ENCODE results near the gene XPO4.
"Not testable (repeated sequence)": the region's sequence is repeated elsewhere in the genome, so short reads cannot be mapped to it uniquely, and the experiment has no call there.

The XPO4 gene

GRCh38 chr13:20902438-20903163 lies at the start of gene XPO4:
XPO4 (minus strand) TSS chr13:20902746; CDS start chr13:20902738, 8 bp downstream.
- DNase-seq, result no peak

DNA sequence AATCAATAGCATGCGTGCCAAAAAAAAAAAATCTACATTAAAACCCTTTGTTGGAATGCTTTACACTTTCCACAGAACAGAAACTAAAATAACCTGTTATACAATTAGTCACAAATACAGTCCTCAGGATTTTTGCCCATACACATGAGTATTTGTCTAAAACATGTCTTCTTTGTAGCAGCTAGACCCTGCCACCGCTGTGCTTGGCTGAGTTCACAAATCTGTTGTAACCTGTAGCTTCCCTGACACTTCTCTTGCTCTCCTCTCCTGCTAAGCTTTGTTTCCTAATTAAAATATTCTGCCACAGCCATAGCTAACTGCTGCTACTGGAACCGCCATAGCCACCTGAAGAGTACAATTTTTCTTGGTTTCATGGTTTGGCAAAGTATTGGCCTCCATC lies 45.5 kb upstream of the XPO4 start:
- not testable (repeated sequence) for DNase-seq

DNA sequence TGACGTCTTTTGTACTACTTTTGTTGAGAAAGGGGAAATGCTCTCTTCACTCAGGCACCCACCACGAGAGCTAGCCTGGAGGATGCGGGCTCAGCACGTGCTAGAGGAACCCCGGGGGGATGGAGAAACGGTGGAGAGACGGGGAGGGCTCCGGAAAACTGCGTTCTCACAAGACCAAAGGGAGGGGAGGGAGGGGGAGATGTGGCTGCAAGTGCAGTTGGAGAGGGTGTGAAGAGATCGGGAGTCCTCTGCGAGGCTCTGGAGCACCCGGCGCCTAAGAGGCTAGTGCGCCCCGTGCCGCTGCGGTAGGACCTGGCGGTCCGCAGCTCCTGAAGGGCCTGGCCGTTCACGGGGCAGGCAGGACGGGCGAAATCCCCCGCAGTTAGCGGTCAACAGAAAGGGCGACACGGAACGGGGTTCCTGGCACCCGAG lies 43.4 kb upstream of the XPO4 start:
- DNase-seq, result no peak

DNA sequence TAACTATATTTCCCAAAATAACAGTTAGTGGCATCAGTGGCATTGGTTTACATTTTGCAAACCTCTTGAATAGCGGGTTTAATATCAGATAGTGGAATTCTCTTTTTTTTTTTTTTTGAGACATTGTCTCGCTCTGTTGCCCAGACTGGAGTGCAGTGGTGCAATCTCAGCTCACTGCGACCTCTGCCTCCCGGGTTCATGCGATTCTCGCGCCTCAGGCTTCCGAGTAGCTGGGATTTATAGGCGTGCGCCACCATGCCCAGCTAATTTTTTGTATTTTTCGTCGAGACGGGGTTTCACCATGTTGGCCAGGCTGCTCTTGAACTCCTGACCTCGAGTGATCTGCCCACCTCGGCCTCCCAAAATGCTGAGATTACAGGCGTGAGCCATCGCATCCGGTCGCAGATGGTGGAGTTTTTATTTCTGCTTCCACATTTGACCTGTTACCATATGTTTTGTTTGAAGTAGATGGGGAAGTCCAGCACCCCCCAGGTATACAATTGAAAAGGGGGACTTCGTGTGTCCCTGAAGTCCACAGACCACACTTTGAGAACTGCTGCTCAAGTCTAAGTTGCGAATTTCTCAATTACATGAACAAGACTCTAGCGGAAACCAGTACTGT lies 40.5 kb upstream of the XPO4 start:
- no peak for DNase-seq

DNA sequence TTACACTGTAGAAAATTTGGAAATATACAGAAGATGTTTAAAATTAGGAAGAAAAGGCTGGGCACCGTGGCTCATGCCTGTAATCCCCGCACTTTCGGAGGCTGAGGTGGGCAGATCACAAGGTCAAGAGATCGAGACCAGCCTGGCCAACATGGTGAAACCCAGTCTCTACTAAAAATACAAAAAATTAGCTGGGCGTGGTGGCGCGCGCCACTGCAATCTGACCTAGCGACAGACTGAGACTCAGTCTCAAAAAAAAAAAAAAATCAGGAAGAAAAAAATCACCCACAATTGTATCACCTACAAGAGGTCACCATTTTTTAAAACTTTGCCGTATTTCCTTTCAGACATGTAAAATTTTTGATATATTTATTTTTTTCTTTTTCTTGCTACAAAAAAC lies 38.0 kb upstream of the XPO4 start:
- DNase-seq, result not testable (repeated sequence)

DNA sequence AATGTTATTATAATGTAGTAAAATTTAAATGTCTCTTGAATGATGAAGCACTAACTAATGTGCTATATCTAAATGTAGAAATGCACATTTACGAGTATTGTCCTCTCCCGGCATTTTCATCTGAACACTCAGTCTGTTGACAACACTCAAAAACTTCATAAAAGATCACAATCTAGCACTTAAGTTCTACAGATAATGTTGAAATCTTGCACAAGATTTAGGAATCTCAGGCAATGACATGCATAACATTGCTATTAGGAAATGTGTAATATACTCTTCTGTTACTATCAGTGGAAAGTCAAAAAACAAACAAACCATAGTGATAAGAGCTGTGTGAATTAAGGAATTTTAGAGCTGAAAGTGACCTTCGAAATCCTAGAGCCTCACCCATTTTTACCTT lies 37.5 kb upstream of the XPO4 start:
- no peak for DNase-seq

GRCh38 chr13:20939662-20940061 lies 37.1 kb upstream of the XPO4 start:
- DNase-seq, result no peak

DNA sequence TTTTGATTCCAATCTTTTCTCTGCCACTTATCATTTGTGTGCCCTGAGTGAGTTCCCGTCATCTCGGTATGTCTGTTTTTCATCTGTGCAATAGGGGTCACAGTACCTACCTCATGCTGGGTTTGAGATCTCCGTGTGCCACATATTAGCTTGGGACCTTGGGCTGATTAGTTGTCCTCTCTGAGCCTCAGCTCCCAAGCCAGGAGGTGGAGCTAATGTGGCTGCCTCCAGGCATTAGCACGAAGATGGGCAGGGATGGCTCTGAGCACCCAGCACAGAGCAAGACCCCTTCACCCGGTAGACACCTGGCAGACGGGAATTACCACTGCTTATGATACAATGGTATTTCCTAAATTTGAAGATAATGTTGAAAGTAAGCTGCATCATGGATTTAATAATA lies 35.8 kb upstream of the XPO4 start:
- DNase-seq, result no peak

DNA sequence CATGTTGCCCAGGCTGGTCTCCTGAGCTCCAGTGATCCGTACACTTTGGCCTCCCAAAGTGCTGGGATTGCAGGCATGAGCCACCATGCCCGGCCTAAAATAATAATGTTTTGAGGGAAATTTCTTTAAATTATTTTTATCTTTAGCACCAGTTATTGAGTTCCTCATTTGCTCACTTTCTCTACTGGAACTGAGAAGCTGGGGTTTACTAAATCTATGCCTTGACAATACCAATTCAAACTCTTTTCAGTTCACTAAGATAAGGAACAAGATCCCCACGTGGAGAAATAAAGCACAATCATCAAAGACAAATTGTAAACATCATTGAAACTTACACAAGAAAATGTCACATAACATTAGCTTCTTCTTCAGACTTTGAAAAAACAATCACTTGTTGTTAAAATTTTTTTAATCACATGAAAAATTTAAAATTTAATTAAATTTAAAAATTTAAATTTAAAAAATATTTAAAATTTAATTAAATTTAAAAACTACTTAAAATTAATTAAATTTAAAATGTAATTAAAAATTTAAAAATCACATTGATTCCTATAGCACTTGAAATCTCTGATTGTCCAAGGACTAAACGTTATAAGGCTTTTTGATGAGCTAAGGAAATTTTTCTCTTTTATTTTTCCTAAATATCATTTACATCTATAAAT lies 25.2 kb upstream of the XPO4 start:
- DNase-seq, result no peak

DNA sequence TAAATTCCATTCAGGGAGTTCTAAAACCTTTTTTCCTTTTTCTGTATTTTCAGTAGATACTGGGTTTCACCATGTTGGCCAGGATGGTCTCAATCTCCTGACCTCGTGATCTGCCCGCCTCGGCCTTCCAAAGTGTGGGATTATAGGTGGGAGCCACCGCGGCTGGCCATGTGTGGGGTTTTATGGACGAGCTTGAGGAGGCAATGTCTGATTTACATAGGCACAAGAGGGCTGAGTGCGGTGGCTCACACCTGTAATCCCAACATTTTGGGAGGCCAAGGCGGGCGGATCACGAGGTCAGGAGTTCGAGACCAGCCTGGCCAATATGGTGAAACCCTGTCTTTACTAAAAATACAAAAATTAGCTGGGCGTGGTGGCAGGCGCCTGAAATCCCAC lies 22.8 kb upstream of the XPO4 start:
- DNase-seq, result not testable (repeated sequence)

- DNase-seq, result no peak
Measured at GRCh38 chr13:20924758-20925394, 22.3 kb upstream of the XPO4 start.

- no peak for DNase-seq
Measured at GRCh38 chr13:20923272-20923671, 20.7 kb upstream of the XPO4 start.

DNA sequence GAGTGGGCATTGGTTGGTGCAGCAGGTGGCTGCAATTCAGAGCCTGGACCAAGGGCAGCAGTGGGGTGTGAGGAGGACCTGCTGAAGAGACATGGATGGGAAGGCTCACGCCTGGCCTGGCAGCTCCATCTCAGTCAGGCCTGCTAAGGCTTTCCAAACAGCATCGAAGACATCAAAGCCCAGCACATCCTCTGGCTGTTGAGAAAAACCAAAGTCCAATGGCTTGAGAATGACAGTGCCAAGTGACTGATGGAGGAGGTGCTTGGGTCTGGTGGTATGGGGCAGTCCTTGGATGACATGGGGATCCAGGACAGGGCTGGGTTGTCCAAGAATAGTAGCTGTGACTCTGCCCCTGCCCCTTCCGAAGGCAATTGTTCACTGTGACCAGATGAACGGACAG lies 19.0 kb upstream of the XPO4 start:
- no peak for DNase-seq

DNA sequence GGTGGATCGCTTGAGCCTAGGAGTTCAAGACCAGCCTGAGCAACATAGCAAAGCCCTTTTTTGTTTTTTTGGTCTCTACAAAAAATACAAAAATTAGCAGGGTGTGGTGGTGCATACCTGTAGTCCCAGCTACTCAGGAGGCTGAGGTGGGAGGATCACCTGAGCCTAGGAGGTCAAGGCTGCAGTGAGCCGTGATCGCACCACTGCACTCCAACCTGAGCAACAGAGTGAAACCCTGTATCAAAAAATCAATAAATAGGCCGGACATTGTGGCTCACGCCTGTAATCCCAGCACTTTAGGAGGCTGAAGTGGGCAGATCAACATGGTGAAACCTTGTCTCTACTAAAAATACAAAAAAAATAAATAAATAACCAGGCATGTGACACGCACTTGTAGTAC lies 13.1 kb upstream of the XPO4 start:
- DNase-seq, result not testable (repeated sequence)

- DNase-seq, result no peak
Measured at GRCh38 chr13:20911037-20911436, 8.5 kb upstream of the XPO4 start.

DNA sequence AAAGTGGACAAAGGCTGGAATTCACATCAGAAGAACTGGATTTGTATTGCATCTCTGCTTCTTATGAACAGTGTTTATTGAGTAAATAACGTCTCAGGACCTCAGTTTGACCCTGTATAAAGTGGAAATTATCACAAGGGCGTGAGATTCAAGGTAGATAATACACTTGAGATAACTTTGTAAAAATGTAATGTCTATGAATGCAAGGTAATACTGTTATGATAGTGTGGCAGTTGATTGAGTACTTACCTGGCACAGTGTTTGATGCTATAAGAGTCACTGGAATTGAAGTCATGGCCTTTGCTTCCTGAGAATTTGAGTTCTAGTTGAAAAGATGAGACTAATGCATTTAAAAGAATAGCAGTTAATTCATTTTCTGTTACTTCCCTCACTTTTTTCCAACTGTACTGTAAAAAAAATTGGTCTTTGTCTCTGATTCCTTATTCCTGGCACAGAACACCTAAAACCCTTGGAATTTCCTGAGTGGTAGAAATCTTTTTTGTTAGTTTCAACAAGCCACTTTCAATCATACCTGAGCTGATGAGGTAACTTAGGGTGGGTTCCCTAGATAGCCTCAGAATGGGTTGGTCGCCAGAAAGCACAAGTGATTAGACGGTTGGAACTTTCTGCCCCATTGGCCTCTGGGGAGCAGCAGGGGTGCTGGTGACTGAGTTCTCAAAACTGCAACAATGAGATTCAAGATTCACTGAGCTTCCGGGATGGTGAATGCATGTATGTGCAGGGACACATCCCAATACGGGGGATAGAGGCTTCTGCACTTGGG lies 6.4 kb upstream of the XPO4 start:
- no peak for DNase-seq

- DNase-seq, result no peak
Measured at GRCh38 chr13:20904908-20905307, 2.4 kb upstream of the XPO4 start.

DNA sequence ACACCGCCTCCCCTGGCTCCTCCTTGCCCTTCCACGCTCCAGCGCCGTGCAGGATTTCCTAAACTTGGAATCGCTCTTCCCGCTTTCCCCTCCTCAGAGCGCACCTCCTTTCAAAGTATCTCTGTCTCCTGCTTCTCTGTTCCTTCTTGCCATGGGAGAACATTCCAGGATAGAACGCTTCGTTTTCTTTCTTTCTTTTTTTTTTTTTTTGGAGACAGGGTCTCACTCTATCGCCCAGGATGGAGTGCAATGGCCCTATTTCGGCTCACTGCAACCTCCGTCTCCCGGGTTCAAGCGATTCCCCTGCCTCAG lies 574 bp upstream of the XPO4 start:
- DNase-seq, result no peak

- peak; percentile 5 for DNase-seq
Measured at GRCh38 chr13:20901668-20902437, 693 bp downstream of the XPO4 start.

- DNase-seq, result no peak
Measured at GRCh38 chr13:20894245-20894644, 8.3 kb downstream of the XPO4 start.

GRCh38 chr13:20891768-20892167 lies 10.8 kb downstream of the XPO4 start:
- no peak for DNase-seq

GRCh38 chr13:20891034-20891433 lies 11.5 kb downstream of the XPO4 start:
- no peak for DNase-seq
